OCI-LY7 (cell line): ENCODE results near the gene GDE1. TPM values are rescaled to one million over a fixed set of nuclear protein-coding genes. Genes with fewer than 3 reads are reported as not detected.

Experiments
- Bru-seq: library from RNA; stranded (reverse); fragments of 400-500 nt; gene quantifications from one replicate; lab custom pipeline; 2021; lab: Mats Ljungman, UMichigan
- BruChase-seq, 2 experiments: library from RNA; stranded (reverse); fragments of 400-500 nt; gene quantifications; one replicate each; lab custom pipeline; 2021; lab: Mats Ljungman, UMichigan
- BruUV-seq: library from RNA; stranded (reverse); fragments of 400-500 nt; replicated peaks from 2 replicates; lab custom pipeline; 2021; lab: Mats Ljungman, UMichigan
- CTCF ChIA-PET: fragments of 300-600 bp; sonication (Branson Sonifier 250); formaldehyde crosslinking; loops from one replicate; lab custom pipeline; 2022; ENCODE audit warnings: antibody characterized with exemption; ENCODE audit not compliant: unreplicated experiment; lab: Charles Lee
- POLR2A ChIA-PET: fragments of 300-600 bp; sonication (Branson Sonifier 250); formaldehyde crosslinking; loops from one replicate; lab custom pipeline; 2022; ENCODE audit warnings: antibody characterized with exemption; lab: Charles Lee
- DNase-seq: peaks from one replicate; pipeline ENCODE4 v3.0.0-alpha.2; 2015; ENCODE audit warnings: low spot score
- H2AFZ ChIP-seq: fragments of 200-600 bp; sonication (generic), shearing (Covaris generic); 2 replicates; pipeline ENCODE4 v1.6.1; 2014; ENCODE audit warnings: mild to moderate bottlenecking, antibody characterized with exemption, low read length, moderate library complexity
- H3K27ac ChIP-seq: fragments of 200-600 bp; sonication (generic); 2 replicates; pipeline ENCODE4 v1.5.1; 2014; ENCODE audit warnings: mixed run types, low read depth, mild to moderate bottlenecking, moderate library complexity, low read length, inconsistent platforms; ENCODE audit not compliant: poor library complexity, severe bottlenecking
- H3K36me3 ChIP-seq: fragments of 200-600 bp; sonication (generic); 2 replicates; pipeline ENCODE4 v1.6.1; 2014; ENCODE audit warnings: mild to moderate bottlenecking, antibody characterized with exemption, low read length, moderate library complexity, mixed read lengths; ENCODE audit not compliant: insufficient read depth
- H3K4me1 ChIP-seq: fragments of 200-600 bp; sonication (generic); 2 replicates; pipeline ENCODE4 v1.5.1; 2014; ENCODE audit warnings: mild to moderate bottlenecking, low read length; ENCODE audit not compliant: insufficient read depth, poor library complexity, severe bottlenecking
- H3K4me2 ChIP-seq: fragments of 200-600 bp; sonication (generic); 2 replicates; pipeline ENCODE4 v1.6.1; 2014; ENCODE audit warnings: mild to moderate bottlenecking, low read length
- H3K4me3 ChIP-seq: fragments of 200-600 bp; sonication (generic); 2 replicates; pipeline ENCODE4 v1.5.1; 2014; ENCODE audit warnings: mild to moderate bottlenecking, low read depth, low read length; ENCODE audit not compliant: poor library complexity, severe bottlenecking
- H3K79me2 ChIP-seq: fragments of 200-600 bp; sonication (generic); 2 replicates; pipeline ENCODE4 v1.6.1; 2016; ENCODE audit warnings: low read depth, mild to moderate bottlenecking, low read length, moderate library complexity, mixed read lengths; ENCODE audit not compliant: insufficient read depth
- H3K9me2 ChIP-seq: fragments of 200-600 bp; sonication (generic); 2 replicates; pipeline ENCODE4 v1.6.1; 2016; ENCODE audit warnings: mild to moderate bottlenecking, low read length, mixed read lengths; ENCODE audit not compliant: insufficient read depth
- H3K9me3 ChIP-seq: fragments of 200-600 bp; sonication (generic); 2 replicates; pipeline ENCODE4 v1.6.1; 2014; ENCODE audit warnings: mild to moderate bottlenecking, mixed run types, low read length, mixed read lengths
- H4K20me1 ChIP-seq: fragments of 200-600 bp; sonication (generic); 2 replicates; pipeline ENCODE4 v1.6.1; 2014; ENCODE audit warnings: mild to moderate bottlenecking, antibody characterized with exemption, low read length, moderate library complexity, mixed read lengths; ENCODE audit not compliant: insufficient read depth
- CTCF ChIP-seq: fragments of 200-600 bp; sonication (generic); conservative IDR thresholded peaks from 2 replicates; pipeline ENCODE4 v1.5.1; 2014; ENCODE audit warnings: mild to moderate bottlenecking, antibody characterized with exemption, low read length, moderate library complexity, mixed read lengths
- EZH2phosphoT487 ChIP-seq: fragments of 200-600 bp; sonication (generic); IDR thresholded peaks from 2 replicates; pipeline ENCODE4 v1.6.1; 2018; ENCODE audit warnings: low read depth, borderline replicate concordance, mild to moderate bottlenecking, mixed run types, antibody characterized with exemption, low read length, moderate library complexity, mixed read lengths
- intact Hi-C: fragments of 100-400 bp; cut with micrococcal nuclease; formaldehyde crosslinking; loops from one replicate; pipeline ENCODE4 v1.10.0; 2022; ENCODE audit not compliant: unreplicated experiment
- long read RNA-seq: library from polyadenylated mRNA; stranded (forward); transcript quantifications from one replicate; pipeline ENCODE4 v2.0.0, GENCODE V29; 2022
- total RNA-seq, 2 experiments: library from RNA; depleted of rRNA in 1 of 2; stranded (reverse); fragments of >200 nt in 1 of 2; shearing (Covaris generic) in 1 of 2; gene quantifications; 2 replicates each; pipeline ENCODE4 v1.2.3, GENCODE V29; 2014 to 2022

Gene GDE1
- total RNA-seq (2014; rRNA removed; shearing (Covaris generic)) (18.5 and 23.4 TPM in 2 replicates), total RNA-seq (2022) (30.8 and 33.5 TPM in 2 replicates), Bru-seq, nascent RNA (percentile 76 among the genes with signal in this experiment), BruChase-seq, experiment 1, labeled RNA remaining after a 6-hour chase (percentile 65 among the genes with signal in this experiment), BruChase-seq, experiment 2, labeled RNA remaining after a 2-hour chase (percentile 77 among the genes with signal in this experiment)
- long read RNA-seq, transcript GDE1-203 (6 exons, 2,238 nt): minor isoform, 8 of 37 reads
- long read RNA-seq, transcript GDE1-201 (6 exons, 2,958 nt): major isoform, 27 of 37 reads
- long read RNA-seq, partial matches to known transcripts: 1 of 37 reads
- long read RNA-seq, other reads (novel, unspliced or antisense): 1 of 37 reads

- ChIA-PET POLR2A (no interaction called here), CTCF (no interaction called here)
- Histone ChIP-seq H2AFZ (peak within 1 kb of the TSS; percentile 81), H3K4me2 (peak within 1 kb of the TSS; percentile 86), H3K9me2 (no peaks in the 10 kb centered on the region), H3K4me1 (peaks cover 52% of the 10 kb centered on the region), H3K79me2 (peaks cover 66% of the 10 kb centered on the region), H3K4me3 (peak within 1 kb of the TSS; percentile 83), H4K20me1 (no peaks in the 10 kb centered on the region; the same call in 1 of the 2 replicates), H3K9me3 (no peaks in the 10 kb centered on the region), H3K36me3 (peaks cover 16% of the 10 kb centered on the region), H3K27ac (peak within 1 kb of the TSS; percentile 70)
- intact Hi-C loops: loop anchor here (2.0 to 5.0 kb wide), 3 partner anchors 33 to 454 kb away; partner anchors contain the start of genes COQ7 and VPS35L
- TF ChIP-seq CTCF (peak; percentile 62), EZH2phosphoT487 (no peak)
- BruUV-seq: no TSS peak
- DNase-seq: peak; percentile 94
Measured at GRCh38 chr16:19521471-19522396, at the start of gene GDE1. Gene GDE1, minus strand, starts transcription at chr16:19522098. Its CDS starts 134 bp downstream, at chr16:19521964.

- Histone ChIP-seq H3K4me3 (no peak overlapping the region), H3K9me3 (no peaks in the 10 kb centered on the region), H3K4me2 (no peak overlapping the region), H2AFZ (no peak overlapping the region), H3K79me2 (no peaks in the 10 kb centered on the region), H3K27ac (no peak overlapping the region), H3K9me2 (no peaks in the 10 kb centered on the region), H3K4me1 (no peaks in the 10 kb centered on the region), H3K36me3 (peaks cover 55% of the 10 kb centered on the region), H4K20me1 (no peaks in the 10 kb centered on the region)
- ChIA-PET CTCF (no interaction called here), POLR2A (interaction anchor here (0.7 kb wide), 1 partner anchor 216 kb away, joined by 3 read pairs; no protein-coding TSS in a partner anchor)
- intact Hi-C loops: no loop called here
- no TSS peak for BruUV-seq
- no peak for DNase-seq
- TF ChIP-seq CTCF: no peak
- no peak for TF ChIP-seq EZH2phosphoT487
Measured at GRCh38 chr16:19567560-19567959, 45.7 kb upstream of the GDE1 start.
